IMR-90 (cell line): ENCODE data around the gene KYAT1. TPM values are rescaled to one million over a fixed set of nuclear protein-coding genes. Genes with fewer than 3 reads are reported as not detected.

Source experiments
- ATAC-seq: fragments of 200-7000 bp; cut with Tn5 transposase; 2 replicates; pipeline ENCODE4 v1.9.1; 2020; ENCODE audit warnings: low read depth, mild to moderate bottlenecking, moderate library complexity
- BruUV-seq: library from RNA; stranded (reverse); fragments of 400-500 nt; replicated peaks from 2 replicates; lab custom pipeline; 2021; lab: Mats Ljungman, UMichigan
- CTCF ChIA-PET: fragments of 300-600 bp; formaldehyde crosslinking; extraction: SDS; loops from one replicate; lab custom pipeline; 2021; ENCODE audit warnings: antibody characterized with exemption; lab: Yijun Ruan, JAX
- POLR2A ChIA-PET: fragments of 300-600 bp; sonication (Branson Sonifier 250); formaldehyde crosslinking; loops from one replicate; lab custom pipeline; 2022; ENCODE audit warnings: antibody characterized with exemption; ENCODE audit not compliant: unreplicated experiment; lab: Charles Lee
- DNase-seq: peaks from one replicate; pipeline ENCODE4 v3.0.0; 2013
- H2AFZ ChIP-seq: replicated peaks from 2 replicates; pipeline ENCODE3; 2013; ENCODE audit warnings: low read length, mild to moderate bottlenecking; ENCODE audit not compliant: poor library complexity
- H2AK5ac ChIP-seq: 2 replicates; pipeline ENCODE4 v1.6.1; 2013; ENCODE audit warnings: low read depth, low read length, inconsistent platforms
- H2AK9ac ChIP-seq: replicated peaks from 2 replicates; pipeline ENCODE3; 2013; ENCODE audit warnings: mild to moderate bottlenecking, low read depth, low read length, moderate library complexity; ENCODE audit not compliant: poor library complexity
- H2BK120ac ChIP-seq: 2 replicates; pipeline ENCODE4 v1.6.1; 2013; ENCODE audit warnings: low read depth, low read length, inconsistent platforms
- H2BK15ac ChIP-seq: 3 replicates; pipeline ENCODE4 v1.6.1; 2013; ENCODE audit warnings: low read depth, low read length, inconsistent platforms
- H2BK20ac ChIP-seq: 2 replicates; pipeline ENCODE4 v1.6.1; 2013; ENCODE audit warnings: low read depth, mild to moderate bottlenecking, inconsistent platforms, low read length, moderate library complexity
- H2BK5ac ChIP-seq: 2 replicates; pipeline ENCODE4 v1.6.1; 2013; ENCODE audit warnings: mild to moderate bottlenecking, low read depth, low read length, inconsistent platforms; ENCODE audit not compliant: poor library complexity, severe bottlenecking
- H3K14ac ChIP-seq: replicated peaks from 2 replicates; pipeline ENCODE4 v1.6.1; 2013; ENCODE audit warnings: low read depth, low read length, inconsistent platforms
- H3K18ac ChIP-seq: 2 replicates; pipeline ENCODE4 v1.6.1; 2013; ENCODE audit warnings: low read depth, low read length, control low read depth
- H3K23ac ChIP-seq: 2 replicates; pipeline ENCODE4 v1.6.1; 2013; ENCODE audit warnings: low read depth, low read length, inconsistent platforms
- H3K27ac ChIP-seq: 2 replicates; pipeline ENCODE4 v1.5.1; 2013; ENCODE audit warnings: mild to moderate bottlenecking, control low read depth, low read length; ENCODE audit not compliant: insufficient read depth
- H3K27me3 ChIP-seq: 2 replicates; pipeline ENCODE4 v1.6.1; 2013; ENCODE audit warnings: low read length; ENCODE audit not compliant: control insufficient read depth, insufficient read depth
- H3K36me3 ChIP-seq: 2 replicates; pipeline ENCODE4 v1.6.1; 2013; ENCODE audit warnings: low read length, mixed read lengths; ENCODE audit not compliant: control insufficient read depth, insufficient read depth
- H3K4ac ChIP-seq: 2 replicates; pipeline ENCODE4 v1.6.1; 2013; ENCODE audit warnings: low read depth, low read length, inconsistent platforms
- H3K4me1 ChIP-seq: 2 replicates; pipeline ENCODE4 v1.6.1; 2013; ENCODE audit warnings: low read length, mixed read lengths; ENCODE audit not compliant: control insufficient read depth, insufficient read depth
- H3K4me2 ChIP-seq: 2 replicates; pipeline ENCODE4 v1.6.1; 2013; ENCODE audit warnings: low read depth, mild to moderate bottlenecking, control low read depth, low read length, moderate library complexity
- H3K4me3 ChIP-seq: 2 replicates; pipeline ENCODE4 v1.5.1; 2013; ENCODE audit warnings: low read depth, mild to moderate bottlenecking, control low read depth, low read length, moderate library complexity; ENCODE audit not compliant: insufficient read depth
- H3K56ac ChIP-seq: 2 replicates; pipeline ENCODE4 v1.6.1; 2013; ENCODE audit warnings: low read length, inconsistent platforms; ENCODE audit not compliant: insufficient read depth; ENCODE audit errors: extremely low read depth
- H3K79me1 ChIP-seq, 2 experiments: 2 replicates each; pipeline ENCODE4 v1.6.1; 2013; ENCODE audit warnings: low read length in 2 of 2, inconsistent platforms in 1 of 2, low read depth in 1 of 2
- H3K9ac ChIP-seq: 2 replicates; pipeline ENCODE4 v1.6.1; 2013; ENCODE audit warnings: low read depth, low read length, control low read depth
- H3K9me1 ChIP-seq: 2 replicates; pipeline ENCODE4 v1.6.1; 2013; ENCODE audit warnings: low read length, inconsistent platforms; ENCODE audit not compliant: insufficient read depth
- H3K9me3 ChIP-seq: 2 replicates; pipeline ENCODE4 v1.6.1; 2013; ENCODE audit warnings: low read length; ENCODE audit not compliant: control insufficient read depth, insufficient read depth
- H4K20me1 ChIP-seq: 2 replicates; pipeline ENCODE4 v1.6.1; 2013; ENCODE audit warnings: low read length, inconsistent platforms; ENCODE audit not compliant: insufficient read depth
- H4K5ac ChIP-seq: 2 replicates; pipeline ENCODE4 v1.6.1; 2013; ENCODE audit warnings: mild to moderate bottlenecking, low read depth, low read length, control low read depth
- H4K8ac ChIP-seq, 2 experiments: 2 replicates each; pipeline ENCODE4 v1.6.1; 2013; ENCODE audit warnings: low read depth in 2 of 2, low read length in 2 of 2, control low read depth in 1 of 2, inconsistent platforms in 1 of 2
- H4K91ac ChIP-seq: 2 replicates; pipeline ENCODE4 v1.6.1; 2013; ENCODE audit warnings: low read depth, low read length, inconsistent platforms; ENCODE audit not compliant: insufficient read depth
- MAFK ChIP-seq: IDR thresholded peaks from 2 replicates; pipeline ENCODE4 v1.6.1; 2012; ENCODE audit warnings: low read depth, low read length, improper control_type of control experiment
- RCOR1 ChIP-seq: IDR thresholded peaks from 2 replicates; pipeline ENCODE4 v1.6.1; 2012; ENCODE audit warnings: mild to moderate bottlenecking, low read length, improper control_type of control experiment; ENCODE audit not compliant: insufficient replicate concordance
- WGBS, 2 experiments: methylation state at CpG; one replicate each; pipeline versions ENCODE4 v1.1.5 to v1.1.7; 2013; ENCODE audit warnings: missing lambda C conversion rate in 2 of 2; ENCODE audit not compliant: insufficient read length in 1 of 2; ENCODE audit errors: extremely low coverage in 2 of 2; 5-methylcytosine and 5-hydroxymethylcytosine counted together
- dilution Hi-C: fragments of 300-500 bp; cut with HindIII; formaldehyde crosslinking; loops from one replicate; pipeline ENCODE4 v1.14.3; 2018; ENCODE audit warnings: low sequenced_read_pairs; ENCODE audit not compliant: unreplicated experiment
- in situ Hi-C: fragments of 300-500 bp; cut with MboI; formaldehyde crosslinking; loops from 3 replicates; pipeline ENCODE4 v1.14.3; 2019; ENCODE audit warnings: low sequenced_read_pairs, inconsistent platforms, mixed read lengths
- intact Hi-C: fragments of 100-400 bp; cut with micrococcal nuclease; formaldehyde crosslinking; loops from 2 replicates; pipeline ENCODE4 v1.10.0; 2022
- polyA plus RNA-seq, 3 experiments: library from polyadenylated mRNA; depleted of rRNA; stranded (reverse); fragments of >200 nt; gene quantifications; 2 replicates each; pipeline ENCODE4 v1.2.3, GENCODE V29; 2012; ENCODE audit warnings: low replicate concordance in 1 of 3
- total RNA-seq: library from RNA; depleted of rRNA; stranded (reverse); fragments of >200 nt; gene quantifications from 2 replicates; pipeline ENCODE4 v1.2.3, GENCODE V29; 2012

The KYAT1 gene
- total and polyA plus RNA-seq, 2 of the 4 experiments (the other 2 are of a cell fraction), result 6.8 to 9.5 TPM

GRCh38 chr9:128929560-128929959, 47.8 kb upstream of the KYAT1 start:
- H2AFZ ChIP-seq, result no peak overlapping the region
- H3K36me3 ChIP-seq, result no peaks in the 10 kb centered on the region
- intact Hi-C loops, result loop anchor here (2.0 kb wide), 1 partner anchor 295 kb away; no protein-coding TSS in a partner anchor
- TF ChIP-seq MAFK, result no peak
- no peak for TF ChIP-seq RCOR1
- no peak overlapping the region for H3K23ac ChIP-seq
- no peak overlapping the region for H2BK120ac ChIP-seq
- dilution Hi-C loops, result no loop called here
- no peaks in the 10 kb centered on the region for H3K9me3 ChIP-seq
- no peak overlapping the region for H3K14ac ChIP-seq
- no peak overlapping the region for H4K91ac ChIP-seq
- no peaks in the 10 kb centered on the region for H3K79me1 ChIP-seq
- H3K4me3 ChIP-seq, result no peak overlapping the region
- DNase-seq (no peak), ATAC-seq (no peak)
- 71% methylated on average over 1 of the region's 4 CpGs; no CpG with 5 or more reads in 1 of the 2 experiments for WGBS, 2 experiments
- H4K20me1 ChIP-seq, result no peaks in the 10 kb centered on the region
- no peak overlapping the region for H2BK20ac ChIP-seq
- no peak overlapping the region for H2BK15ac ChIP-seq
- H3K4ac ChIP-seq, result no peak overlapping the region
- ChIA-PET CTCF (interaction anchor here (1.5 to 2.0 kb wide), 2 partner anchors 10 to 66 kb away, joined by 6 to 8 read pairs; no protein-coding TSS in a partner anchor), POLR2A (interaction anchor here (0.6 kb wide), 1 partner anchor 30 kb away, joined by 4 read pairs; no protein-coding TSS in a partner anchor)
- in situ Hi-C loops, result loop anchor here (5.0 kb wide), 1 partner anchor 62 kb away; no protein-coding TSS in a partner anchor
- BruUV-seq, result no TSS peak
- no peaks in the 10 kb centered on the region for H3K9me1 ChIP-seq
- no peak overlapping the region for H2BK5ac ChIP-seq
- no peak overlapping the region for H3K4me2 ChIP-seq
- no peak overlapping the region for H3K18ac ChIP-seq
- no peak overlapping the region for H4K5ac ChIP-seq
- no peak overlapping the region for H2AK9ac ChIP-seq
- no peak overlapping the region for H3K27ac ChIP-seq
- no peak overlapping the region for H2AK5ac ChIP-seq
- no peak overlapping the region for H3K56ac ChIP-seq
- H3K9ac ChIP-seq, result no peak overlapping the region
- H4K8ac ChIP-seq, result no peak overlapping the region
- no peaks in the 10 kb centered on the region for H3K27me3 ChIP-seq
- no peaks in the 10 kb centered on the region for H3K4me1 ChIP-seq
